Thyroid gland (tissue), 4 donors: ENCODE measurements around the gene SRBD1.

Experiments used
- POLR2A ChIP-seq, 2 donors: fragments of 450-650 bp; IDR thresholded peaks; one replicate each; pipeline ENCODE4 v1.6.1; 2017; ENCODE audit warnings: antibody characterized with exemption in 2 of 2, mild to moderate bottlenecking in 2 of 2, moderate library complexity in 1 of 2
- TF ChIP-seq, protein P1 (sequence below), 6 experiments: fragments of 200-600 bp in 3 of 6; fragments of 450-650 bp in 3 of 6; sonication (generic) in 3 of 6; IDR thresholded peaks; one replicate each; pipeline ENCODE4 v1.5.1; 2016 to 2019; ENCODE audit warnings: antibody characterized with exemption in 6 of 6, mild to moderate bottlenecking in 2 of 6, inconsistent platforms in 1 of 6, moderate library complexity in 1 of 6

DNA sequence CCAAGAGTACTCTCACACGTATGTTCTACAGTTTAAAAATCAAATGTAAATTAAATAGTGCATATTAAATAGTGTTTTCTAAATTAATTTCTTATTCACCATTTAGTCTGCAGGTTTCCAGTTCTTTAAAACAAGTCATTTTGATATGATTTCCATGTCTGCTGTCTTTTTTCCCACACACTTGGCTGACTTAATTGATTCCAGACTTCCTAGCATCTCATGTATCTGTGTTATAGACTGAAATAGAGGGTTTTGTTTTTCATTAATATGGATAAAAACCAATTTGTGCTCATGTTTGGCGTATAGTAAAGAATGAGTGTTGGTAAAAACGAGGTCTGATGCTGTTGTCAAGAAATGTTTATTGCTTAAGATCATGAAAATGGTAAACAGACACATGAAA, 104.3 kb downstream of the SRBD1 start:
- TF ChIP-seq, protein P1, sequence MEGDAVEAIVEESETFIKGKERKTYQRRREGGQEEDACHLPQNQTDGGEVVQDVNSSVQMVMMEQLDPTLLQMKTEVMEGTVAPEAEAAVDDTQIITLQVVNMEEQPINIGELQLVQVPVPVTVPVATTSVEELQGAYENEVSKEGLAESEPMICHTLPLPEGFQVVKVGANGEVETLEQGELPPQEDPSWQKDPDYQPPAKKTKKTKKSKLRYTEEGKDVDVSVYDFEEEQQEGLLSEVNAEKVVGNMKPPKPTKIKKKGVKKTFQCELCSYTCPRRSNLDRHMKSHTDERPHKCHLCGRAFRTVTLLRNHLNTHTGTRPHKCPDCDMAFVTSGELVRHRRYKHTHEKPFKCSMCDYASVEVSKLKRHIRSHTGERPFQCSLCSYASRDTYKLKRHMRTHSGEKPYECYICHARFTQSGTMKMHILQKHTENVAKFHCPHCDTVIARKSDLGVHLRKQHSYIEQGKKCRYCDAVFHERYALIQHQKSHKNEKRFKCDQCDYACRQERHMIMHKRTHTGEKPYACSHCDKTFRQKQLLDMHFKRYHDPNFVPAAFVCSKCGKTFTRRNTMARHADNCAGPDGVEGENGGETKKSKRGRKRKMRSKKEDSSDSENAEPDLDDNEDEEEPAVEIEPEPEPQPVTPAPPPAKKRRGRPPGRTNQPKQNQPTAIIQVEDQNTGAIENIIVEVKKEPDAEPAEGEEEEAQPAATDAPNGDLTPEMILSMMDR (IDR thresholded peaks at IDR 0.05) = no peak
- no peak for TF ChIP-seq POLR2A (IDR thresholded peaks at IDR 0.05)
